DLD1 (cell line): ENCODE results near the gene CCDC74A.
"Not testable (repeated sequence)": the region's sequence is repeated elsewhere in the genome, so short reads cannot be mapped to it uniquely, and the experiment has no call there.

Experiments
- in situ Hi-C: cut with HindIII; loops from 2 replicates; pipeline ENCODE4 v1.10.0; 2017; ENCODE audit warnings: low sequenced_read_pairs

Gene CCDC74A

DNA sequence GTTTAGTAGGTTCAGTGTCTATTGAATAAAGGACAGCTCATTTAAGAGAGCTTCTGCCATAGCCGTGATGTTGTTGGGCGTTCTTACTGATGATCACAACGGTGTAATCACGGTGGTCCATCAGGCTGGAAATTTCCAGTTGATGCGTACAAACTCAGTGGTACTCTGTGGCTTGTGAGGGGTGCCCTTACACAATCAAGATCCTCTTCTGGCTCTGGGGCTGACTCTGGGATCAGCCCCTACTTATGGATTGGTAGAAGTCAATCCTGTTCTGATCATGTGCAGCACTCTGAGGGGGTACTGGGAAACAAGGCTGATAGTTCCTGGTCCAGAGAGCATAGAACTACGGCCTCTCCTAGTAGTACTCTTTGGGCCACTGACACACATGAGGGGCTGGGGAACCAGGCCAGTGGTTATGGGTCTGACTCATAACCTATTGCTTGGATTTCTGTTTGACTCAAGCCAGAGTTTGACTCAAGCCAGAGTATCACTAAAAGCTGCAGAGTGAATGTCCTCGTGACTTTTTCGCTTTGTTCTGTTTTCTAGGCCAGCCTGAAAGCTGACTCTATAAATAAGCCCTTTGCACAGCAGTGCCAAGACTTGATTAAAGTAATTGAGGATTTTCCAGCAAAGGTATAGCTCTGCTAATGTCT lies 29.2 kb upstream of the CCDC74A start:
- in situ Hi-C loops: not testable (repeated sequence)

DNA sequence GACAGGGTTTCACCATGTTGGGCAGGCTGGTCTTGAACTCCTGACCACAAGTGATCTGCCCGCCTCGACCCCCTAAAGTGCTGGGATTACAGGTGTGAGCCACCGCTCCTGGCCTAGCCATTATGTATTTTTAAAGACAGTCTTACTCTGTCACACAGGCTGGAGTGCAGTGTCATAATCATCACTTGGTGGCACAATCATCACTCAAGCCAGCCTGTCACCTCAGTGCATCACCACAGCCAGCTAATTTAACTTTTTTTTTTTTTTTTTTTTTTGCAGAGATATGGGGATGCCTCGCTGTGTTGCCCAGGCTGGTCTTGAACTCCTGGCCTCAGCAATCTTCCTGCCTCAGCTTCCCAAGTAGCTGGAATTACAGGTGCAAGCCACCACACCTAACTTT lies 24.1 kb upstream of the CCDC74A start:
- in situ Hi-C loops: not testable (repeated sequence)

DNA sequence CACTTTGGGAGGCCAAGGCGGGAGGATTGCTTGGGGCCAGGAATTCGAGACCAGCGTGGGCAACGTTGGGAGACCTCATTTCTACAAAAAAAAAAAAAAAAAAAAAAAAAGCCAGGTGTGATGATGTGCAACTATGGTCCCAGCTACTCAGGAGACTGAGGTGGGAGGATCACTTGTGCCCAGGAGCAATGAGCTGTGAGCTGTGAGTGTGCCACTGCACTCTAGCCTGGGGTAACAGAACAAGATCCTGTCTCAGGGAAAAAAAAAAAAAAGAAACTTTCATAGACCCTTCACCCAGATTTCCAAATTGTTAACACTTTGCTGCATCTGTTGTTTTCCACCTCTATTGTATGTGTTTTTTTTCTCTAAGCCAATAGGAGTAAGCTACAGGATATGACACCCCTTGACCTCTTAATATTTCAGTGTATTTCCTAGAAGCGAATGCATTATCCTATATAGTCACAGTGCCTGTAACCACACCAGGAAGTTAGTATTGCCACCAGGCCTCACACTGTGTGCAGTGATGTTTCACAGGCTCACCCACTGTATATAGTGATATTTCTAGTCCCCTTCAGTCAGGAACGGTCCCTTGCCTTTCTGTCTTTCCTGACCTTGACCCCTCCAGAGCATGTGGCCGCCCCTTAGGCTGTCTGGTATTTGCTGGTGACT lies 23.5 kb upstream of the CCDC74A start:
- in situ Hi-C loops: not testable (repeated sequence)

DNA sequence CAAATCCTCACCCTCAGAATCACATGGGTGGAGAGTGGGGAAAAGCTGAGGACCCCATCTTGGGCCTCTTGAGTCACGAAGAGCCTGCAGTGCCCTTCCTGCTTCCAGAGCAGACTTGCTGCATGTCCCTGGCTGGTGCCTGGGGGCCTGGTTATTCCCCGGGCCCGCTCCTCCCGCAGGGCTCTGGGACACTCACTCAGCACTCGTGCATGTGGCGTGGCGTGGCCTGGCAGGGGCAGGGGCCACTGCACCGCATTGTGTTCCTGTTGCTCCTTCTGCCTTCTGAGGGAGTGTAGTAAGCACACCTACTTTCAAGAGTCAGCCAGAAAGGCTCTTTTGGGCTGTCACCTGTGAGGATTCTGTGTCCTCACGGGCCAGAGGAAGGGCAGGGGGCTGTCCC lies 18.1 kb upstream of the CCDC74A start:
- in situ Hi-C loops: no loop called here

DNA sequence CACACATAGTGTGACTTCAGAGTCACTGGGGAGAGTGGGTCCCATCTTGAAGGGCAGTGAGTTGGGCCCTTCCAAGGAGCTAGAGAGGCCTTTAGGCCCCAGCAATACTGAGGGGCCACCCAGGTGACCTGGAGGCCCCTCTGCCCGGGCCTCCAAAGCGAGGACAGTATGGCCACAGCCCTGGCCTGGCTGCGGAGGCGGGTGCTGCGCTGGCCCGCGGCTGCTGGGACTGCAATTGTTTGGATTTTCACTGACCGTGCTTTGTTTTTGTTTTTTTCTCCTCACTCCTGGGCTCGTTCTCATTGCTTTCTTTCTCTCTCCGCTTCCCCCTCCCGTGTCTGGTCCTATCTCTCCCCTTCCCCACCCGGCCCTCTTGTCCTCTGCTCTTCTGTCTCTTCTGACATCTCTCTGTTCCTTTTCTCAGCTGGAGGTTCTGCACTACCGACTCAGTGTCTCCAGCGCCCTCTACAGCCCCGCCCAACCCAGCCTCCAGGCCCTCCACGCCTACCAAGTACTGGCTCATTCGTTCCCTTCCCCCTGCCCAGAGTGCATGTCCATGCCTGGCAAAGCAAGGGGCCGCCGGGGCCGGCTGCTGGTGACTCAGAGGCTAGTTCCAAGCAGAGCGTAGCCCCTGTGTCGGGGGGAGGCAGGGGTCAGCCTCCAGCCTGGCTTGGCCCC lies 16.3 kb upstream of the CCDC74A start:
- in situ Hi-C loops: not testable (repeated sequence)

DNA sequence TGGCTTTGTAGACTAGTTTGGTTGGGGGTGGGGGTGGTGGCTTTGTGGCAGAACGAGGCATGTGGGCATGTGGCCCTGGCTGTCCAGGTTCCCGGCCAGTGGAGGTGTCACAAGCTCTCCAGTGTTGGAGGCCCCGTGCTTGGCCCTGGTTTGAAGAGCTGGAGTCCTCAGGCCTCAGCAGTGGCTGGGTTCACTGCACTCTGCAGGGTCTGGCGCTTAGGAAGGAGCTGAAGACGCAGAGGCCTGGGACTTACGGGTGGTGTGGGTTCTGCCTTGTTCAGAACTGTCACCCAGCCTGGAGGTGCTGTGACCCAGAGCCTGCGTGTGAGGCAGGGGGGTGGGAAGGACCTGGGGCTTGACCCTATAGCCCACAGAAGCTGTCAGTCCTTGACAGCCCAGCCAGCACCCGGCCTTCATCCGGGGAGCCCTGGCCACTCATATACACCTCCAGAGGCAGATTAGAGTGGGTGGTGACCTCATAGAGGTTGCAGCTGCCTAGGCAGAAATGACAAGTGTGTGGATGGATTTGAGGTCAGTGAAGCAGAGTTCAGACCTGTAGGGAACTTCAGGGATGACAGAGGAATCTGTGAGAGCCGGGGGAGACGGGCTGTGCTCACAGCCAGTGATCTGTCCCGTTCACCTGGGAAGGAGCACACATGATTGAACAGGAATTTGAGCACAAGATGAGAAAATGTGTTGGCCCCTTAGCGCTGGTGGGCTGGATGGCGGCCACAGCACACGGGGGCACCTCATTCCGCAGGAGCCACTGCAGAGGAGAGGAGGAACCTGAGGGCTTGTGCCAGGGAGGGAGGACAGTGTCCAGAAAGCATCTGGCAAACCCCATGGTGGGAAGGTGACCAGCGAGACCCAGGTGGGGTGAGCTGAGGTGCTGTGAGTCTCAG lies 15.5 kb upstream of the CCDC74A start:
- in situ Hi-C loops: not testable (repeated sequence)

DNA sequence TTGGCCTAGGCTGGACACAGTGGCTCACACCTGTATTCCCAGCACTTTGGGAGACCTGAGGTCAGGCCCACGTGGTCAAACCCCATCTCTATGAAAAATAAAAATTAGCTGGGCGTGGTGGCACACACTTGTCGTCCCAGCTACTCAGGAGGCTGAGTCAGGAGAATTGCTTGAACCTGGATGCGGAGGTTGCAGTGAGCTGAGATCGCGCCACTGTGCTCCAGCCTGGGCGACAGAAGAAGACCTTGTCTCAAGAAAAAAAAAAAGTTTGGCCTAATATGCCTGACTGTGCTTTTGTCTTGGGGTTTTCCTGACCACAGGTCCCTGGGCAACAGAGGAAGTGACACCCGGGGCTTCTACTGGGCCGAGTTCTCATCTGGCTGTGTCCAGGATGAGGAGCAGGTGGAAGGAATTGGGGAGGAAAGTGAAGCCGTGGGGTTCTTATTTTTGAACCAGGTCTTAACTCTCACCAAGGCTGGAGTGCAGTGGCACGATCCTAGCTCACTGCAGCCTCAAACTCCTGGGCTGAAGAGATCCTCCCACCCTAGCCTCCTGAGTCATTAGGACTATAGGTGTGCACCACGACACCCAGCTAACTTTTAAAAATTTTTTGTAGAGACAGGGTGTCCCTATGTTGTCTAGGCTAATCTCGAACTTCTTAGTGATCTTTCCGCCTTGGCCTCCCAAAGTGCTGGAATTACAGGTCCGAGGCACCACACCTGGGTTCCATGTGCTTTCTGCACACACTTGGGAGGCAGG lies 13.1 kb upstream of the CCDC74A start:
- in situ Hi-C loops: not testable (repeated sequence)

DNA sequence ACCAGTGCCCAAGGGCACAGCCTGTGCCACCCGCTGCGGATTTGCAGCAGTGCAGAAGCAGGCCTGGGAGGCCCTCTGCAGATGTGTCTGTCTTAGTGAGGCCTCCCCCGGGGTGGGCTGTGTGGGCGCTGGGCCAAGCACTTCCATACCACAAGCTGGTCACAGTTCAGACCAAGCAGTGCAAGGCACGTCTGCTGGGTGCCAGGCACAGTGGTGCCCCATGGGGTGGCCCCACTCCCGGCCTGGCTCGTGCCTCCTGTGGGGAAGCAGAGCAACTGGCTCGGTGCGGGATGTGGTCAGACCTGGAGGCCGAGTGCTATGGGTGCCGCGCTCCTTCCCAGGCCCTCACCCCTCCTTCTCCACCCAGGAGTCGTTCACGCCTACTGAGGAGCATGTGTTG lies 12.5 kb upstream of the CCDC74A start:
- in situ Hi-C loops: not testable (repeated sequence)

DNA sequence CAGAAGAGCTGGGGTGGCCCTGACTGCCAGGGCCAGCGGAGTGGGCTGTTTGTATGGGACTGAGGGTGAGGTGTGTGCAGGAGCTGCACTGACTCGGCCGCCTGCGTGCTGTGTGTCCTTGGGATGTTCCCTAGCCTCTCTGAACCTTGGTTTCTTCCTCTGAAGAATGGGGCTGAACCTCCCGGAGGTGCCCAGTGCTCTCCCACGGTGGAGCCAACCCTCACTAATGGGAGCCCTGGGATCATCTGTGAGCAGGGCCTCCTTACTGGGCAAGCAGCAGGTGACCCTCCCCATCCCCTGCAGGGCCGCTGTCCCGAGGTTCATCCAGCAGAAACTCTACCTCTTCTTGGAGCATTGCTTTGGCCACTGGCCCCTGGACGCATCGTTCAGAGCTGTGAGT lies 11.7 kb upstream of the CCDC74A start:
- in situ Hi-C loops: no loop called here

DNA sequence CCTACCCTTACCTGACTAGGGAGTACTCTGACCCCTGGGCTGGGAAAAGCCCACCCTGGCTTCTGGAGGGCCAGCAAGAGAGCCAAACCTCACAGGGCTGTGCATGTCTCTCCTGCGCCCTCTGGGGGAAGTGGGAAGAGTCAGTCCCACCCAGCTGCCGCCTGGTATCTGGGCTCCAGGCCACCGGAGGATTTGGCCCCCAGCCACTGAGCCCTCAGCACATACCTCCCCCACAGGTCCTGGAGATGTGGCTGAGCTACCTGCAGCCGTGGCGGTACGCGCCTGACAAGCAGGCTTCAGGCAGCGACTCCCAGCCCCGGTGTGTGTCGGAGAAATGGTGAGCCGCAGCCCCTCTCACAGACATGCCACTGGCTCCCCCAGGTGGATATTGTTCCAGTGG lies 11.1 kb upstream of the CCDC74A start:
- in situ Hi-C loops: not testable (repeated sequence)

DNA sequence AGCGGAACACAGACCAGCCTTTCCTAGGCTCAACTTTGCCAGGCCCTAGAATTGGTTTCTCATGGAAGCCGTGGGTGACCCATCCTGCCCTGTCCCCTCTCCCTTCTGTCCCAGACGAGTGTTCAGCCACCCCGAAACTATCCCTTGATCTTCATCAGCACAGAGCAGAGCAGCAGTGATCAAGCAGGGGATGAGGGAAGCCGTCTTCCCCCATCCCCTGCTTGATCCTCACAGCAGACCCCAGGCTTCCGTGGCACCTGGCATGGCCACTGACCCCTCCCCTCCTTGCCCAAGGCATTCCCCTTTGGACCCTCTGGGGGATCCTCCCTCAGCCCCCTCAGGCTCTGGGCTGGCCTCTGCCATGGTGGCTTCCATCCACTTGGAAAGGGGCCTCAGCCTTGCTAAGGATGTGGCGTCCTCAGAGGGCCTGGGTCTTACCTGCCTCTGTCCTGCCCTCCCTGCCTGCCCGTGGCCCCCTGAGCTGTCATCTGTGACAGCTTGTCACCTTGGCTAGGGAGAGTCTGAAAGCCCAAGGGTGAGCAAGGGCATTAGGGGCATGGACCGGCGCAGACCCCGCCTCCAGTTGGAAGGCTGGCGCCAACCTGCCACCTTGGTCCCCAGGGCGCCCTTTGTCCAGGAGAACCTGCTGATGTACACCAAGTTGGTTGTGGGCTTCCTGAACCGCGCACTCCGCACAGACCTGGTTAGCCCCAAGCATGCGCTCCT lies 10.4 kb upstream of the CCDC74A start:
- in situ Hi-C loops: no loop called here

DNA sequence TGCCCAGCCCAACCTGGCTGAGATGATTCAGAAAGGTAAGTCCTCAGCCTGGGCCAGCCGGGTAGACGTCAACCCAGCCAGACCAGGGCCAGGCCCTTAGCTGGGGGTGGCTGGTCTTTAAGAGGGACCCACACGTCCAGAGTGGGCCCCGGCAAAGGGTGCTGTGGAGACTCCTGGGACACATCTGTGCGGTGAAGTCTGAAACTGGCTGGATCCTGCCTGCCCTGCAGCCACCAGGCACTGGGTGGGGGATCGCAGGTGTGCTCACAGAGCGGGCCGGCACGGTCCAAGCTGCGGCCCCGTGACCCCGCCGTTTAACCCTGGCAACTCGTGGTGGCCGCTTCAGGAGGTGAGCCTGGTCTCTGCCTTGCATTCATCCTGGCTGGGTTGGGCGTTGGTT lies 9.8 kb upstream of the CCDC74A start:
- in situ Hi-C loops: not testable (repeated sequence)

DNA sequence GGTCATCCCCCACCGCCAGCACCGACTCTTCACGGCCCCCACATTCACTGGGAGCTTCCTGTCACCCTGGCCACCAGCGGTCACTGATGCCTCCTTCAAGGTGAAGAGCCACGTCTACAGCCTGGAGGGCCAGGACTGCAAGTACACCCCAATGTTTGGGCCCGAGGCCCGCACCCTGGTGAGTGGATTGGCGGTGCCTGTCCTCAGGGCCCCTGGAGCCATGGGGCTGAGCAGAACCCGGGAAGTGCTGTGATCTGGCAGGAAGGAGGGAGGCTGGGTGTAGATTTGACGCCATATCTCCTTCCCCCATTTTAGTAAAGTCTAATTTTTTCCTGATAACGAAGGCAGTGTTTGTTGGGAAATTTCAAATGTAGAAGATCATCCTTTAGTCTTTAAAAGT lies 9.2 kb upstream of the CCDC74A start:
- in situ Hi-C loops: not testable (repeated sequence)

DNA sequence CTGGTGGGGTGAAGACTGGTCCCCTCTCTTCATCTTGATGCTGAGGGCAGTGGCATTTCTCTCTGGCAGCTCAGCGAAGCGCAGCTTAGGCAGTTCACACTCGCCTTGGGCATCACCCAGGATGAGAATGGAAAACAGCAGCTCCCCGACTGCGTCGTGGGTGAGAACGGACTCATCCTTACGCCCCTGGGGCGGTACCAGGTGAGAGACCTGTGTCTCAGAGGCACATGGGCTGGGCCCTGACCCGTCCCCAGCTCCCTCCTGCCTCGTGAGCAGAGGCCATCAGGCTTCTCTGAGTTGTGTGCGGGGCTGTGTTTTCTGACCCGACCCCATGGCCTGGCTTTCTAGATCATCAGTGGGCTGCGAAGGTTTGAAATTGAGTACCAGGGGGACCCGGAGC lies 8.2 kb upstream of the CCDC74A start:
- in situ Hi-C loops: no loop called here

DNA sequence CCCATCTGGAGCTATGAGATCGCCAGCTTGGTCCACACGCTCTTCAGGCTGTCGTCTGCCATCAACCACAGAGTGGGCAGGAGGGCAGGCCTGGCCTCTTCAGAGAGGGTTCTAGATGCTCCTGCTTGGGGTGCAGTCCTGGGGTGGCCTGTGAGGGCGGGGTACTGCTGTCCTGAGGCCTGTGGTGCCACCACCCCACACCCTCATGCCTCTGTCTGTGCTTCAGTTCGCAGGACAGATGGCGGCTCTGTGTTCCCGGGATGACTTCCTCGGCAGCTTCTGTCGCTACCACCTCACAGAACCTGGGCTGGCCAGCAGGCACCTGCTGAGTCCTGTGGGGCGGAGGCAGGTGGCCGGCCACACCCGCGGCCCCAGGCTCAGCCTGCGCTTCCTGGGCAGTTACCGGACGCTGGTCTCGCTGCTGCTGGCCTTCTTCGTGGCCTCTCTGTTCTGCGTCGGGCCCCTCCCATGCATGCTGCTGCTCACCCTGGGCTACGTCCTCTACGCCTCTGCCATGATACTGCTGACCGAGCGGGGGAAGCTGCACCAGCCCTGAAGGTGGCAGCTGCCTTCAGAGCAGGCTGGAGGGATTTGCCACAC lies 7.7 kb upstream of the CCDC74A start:
- in situ Hi-C loops: not testable (repeated sequence)

DNA sequence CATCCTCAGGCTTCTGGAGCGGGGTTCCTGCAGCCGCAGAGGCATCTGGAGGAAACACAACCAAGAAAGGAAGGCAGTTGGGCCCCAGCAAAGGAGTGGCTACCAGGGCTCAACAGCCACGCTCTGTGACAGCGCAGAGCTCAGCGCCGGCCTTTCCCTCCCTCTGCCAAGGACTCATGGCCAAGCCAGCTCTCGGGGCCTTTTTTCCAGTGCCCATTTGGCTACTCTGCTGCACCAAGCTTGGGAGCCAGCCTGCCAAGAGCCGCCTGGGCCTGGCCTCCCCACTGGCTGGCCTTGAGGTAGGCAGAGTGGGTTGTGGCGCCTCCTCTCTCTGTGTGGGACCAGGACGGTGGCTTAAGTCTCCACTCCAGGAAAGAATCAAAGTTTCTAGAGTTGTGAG lies 7.2 kb upstream of the CCDC74A start:
- in situ Hi-C loops: no loop called here

DNA sequence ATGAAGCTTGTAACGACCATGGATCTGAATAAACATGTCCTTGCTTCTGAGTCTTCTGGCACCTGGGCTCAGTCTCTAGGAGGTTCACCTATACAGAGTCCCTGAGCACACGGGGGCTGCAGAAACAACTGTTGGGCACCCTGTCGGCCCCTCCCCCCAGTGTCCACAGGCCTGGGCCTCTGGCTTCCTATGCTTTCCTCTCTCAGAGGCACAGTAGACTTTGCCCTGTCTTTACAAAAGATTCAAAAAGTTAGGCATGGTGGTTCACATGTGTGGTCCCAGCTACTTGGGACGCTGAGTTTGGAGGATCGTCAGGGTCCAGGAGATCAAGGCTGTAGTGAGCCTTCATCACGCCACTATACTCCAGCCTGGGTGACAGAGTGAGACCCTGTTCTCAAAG lies 6.2 kb upstream of the CCDC74A start:
- in situ Hi-C loops: not testable (repeated sequence)

DNA sequence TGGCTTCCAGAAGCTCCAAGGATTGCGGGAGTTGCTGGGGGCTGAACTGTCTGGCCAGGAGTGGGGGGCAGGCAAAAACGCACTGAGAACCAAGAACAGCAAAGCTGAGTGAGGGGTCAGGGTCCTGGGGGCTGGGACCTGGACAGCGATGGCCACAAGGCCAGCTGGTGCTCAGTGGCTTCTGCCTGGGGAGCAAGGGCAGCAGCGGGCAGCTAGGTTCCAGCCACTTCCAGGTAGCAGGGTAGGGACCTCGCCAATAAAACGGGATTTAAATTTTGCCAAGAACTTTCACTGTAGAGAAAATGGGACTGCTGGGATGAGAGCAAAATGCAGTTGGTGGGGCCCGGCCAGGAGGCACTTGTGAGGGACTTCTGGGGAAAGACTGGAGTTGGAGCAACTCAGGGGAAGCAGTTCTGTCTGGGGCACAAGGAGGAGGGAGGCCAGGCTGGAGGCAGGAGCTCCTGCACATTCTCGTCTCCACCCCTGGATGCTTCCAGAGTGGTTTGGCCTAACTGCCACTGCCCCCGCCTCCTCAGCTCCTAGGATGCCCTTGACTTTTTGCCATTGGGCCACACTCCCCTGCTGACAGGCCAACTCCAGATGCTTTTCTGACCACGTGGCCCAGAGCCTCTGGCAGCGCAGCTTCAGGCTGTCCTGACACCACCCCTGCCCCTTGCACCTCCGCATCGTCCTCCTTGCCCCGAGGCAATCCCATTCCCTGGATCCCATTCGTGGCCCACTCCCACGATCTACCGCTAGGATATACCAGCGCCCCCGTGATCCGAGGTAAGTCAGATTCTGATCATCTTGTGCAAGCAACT lies 5.5 kb upstream of the CCDC74A start:
- in situ Hi-C loops: no loop called here

DNA sequence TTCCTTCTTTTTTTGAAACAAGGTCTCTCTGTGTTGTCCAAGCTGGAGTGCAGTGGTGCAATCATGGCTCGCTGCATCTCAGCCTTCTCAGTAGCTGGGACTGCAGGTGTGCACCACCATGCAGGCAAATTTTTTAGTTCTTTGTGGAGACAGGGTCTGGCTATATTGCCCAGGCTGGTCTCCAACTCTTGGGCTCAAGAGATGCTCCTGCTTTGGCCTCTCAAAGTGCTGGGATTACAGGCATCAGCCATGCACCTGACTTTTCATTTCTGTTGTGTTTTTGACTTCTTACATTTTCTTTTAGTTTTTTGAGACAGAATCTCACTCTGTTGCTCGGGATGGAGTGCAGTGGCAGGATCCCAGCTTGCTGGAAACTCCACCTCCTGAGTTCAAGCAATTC lies 2.4 kb upstream of the CCDC74A start:
- in situ Hi-C loops: not testable (repeated sequence)
